ENCODE data around the gene KCNJ3.

Gene KCNJ3

DNA sequence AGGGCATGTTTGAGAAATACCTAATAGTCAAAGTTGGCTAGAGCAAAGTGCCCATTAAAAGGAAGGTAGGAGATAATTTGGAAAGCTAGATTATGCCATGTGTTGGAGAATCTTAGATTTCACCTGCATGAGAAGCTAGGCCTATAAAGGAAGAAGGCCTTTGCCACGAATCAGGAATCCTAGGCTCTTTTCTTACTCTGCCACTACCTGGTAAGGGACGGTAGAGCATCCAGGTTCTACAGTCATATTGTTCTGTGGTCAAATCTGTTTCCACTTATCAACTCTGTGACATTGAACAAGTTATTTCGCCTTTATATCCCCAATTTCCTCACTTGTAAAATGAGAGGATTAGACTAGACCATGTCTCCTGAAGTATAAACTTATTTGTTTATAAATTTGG is 3.6 kb upstream of the KCNJ3 start (continued):
- TF ChIP-seq FEZF1 (tag by site-specific recombination; IDR thresholded peaks at IDR 0.05) (no peak), ZNF433 (tag by site-specific recombination; IDR thresholded peaks at IDR 0.05; ENCODE audit: low read depth) (no peak), ZNF148 (tag by site-specific recombination; IDR thresholded peaks at IDR 0.05; ENCODE audit: borderline replicate concordance) (no peak), ZNF214 (tag by site-specific recombination; IDR thresholded peaks at IDR 0.05; ENCODE audit: borderline replicate concordance) (no peak), ZNF112 (tag by site-specific recombination; IDR thresholded peaks at IDR 0.05) (no peak), ZNF280D (tag by site-specific recombination; IDR thresholded peaks at IDR 0.05) (no peak), PRDM10 (tag by site-specific recombination; IDR thresholded peaks at IDR 0.05) (no peak), ZNF311 (tag by site-specific recombination; IDR thresholded peaks at IDR 0.05; ENCODE audit: borderline replicate concordance) (no peak)
- TF ChIP-seq, protein P1, sequence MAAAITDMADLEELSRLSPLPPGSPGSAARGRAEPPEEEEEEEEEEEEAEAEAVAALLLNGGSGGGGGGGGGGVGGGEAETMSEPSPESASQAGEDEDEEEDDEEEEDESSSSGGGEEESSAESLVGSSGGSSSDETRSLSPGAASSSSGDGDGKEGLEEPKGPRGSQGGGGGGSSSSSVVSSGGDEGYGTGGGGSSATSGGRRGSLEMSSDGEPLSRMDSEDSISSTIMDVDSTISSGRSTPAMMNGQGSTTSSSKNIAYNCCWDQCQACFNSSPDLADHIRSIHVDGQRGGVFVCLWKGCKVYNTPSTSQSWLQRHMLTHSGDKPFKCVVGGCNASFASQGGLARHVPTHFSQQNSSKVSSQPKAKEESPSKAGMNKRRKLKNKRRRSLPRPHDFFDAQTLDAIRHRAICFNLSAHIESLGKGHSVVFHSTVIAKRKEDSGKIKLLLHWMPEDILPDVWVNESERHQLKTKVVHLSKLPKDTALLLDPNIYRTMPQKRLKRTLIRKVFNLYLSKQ (tag by site-specific recombination; IDR thresholded peaks at IDR 0.05; ENCODE audit: borderline replicate concordance) = no peak

DNA sequence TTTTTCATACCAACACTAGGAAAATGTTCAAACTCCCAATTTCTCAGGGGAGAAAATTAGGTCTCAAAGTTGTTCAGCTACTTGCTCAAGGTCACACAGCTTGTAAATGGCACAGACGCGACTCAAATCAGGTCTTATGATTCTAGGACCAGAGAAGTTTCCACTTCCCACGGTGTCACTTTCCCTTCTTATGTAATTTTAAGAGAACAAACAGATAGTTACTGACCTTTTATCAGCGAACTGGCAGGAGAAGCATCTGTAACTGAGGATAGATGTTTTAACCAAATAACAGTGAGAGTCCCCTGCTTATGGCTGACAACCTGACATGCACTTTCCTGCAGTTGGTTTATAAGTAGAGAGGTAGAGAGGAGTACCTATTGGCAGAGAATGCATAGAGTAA is 2.1 kb upstream of the KCNJ3 start:
- H3K27ac ChIP-seq (ENCODE audit: extremely low read depth, low read depth, low read length) = no peak overlapping the region
- TF ChIP-seq ZNF394 (tag by site-specific recombination; IDR thresholded peaks at IDR 0.05; ENCODE audit: borderline replicate concordance) (no peak), ZNF629 (tag by site-specific recombination; IDR thresholded peaks at IDR 0.05) (no peak), ZNF521 (tag by site-specific recombination; IDR thresholded peaks at IDR 0.05) (no peak), ZNF670 (tag by site-specific recombination; IDR thresholded peaks at IDR 0.05; ENCODE audit: low read depth) (no peak), ZNF701 (tag by site-specific recombination; IDR thresholded peaks at IDR 0.05) (no peak), KLF9 (tag by site-specific recombination; IDR thresholded peaks at IDR 0.05; ENCODE audit: low read depth) (no peak), ZNF677 (tag by site-specific recombination; IDR thresholded peaks at IDR 0.05) (no peak), ZSCAN5A (tag by site-specific recombination; IDR thresholded peaks at IDR 0.05) (no peak), ZNF184 (tag by site-specific recombination; IDR thresholded peaks at IDR 0.05) (no peak), ZNF426 (tag by site-specific recombination; IDR thresholded peaks at IDR 0.05) (no peak)
- H3K4me1 ChIP-seq (ENCODE audit: control insufficient read depth, insufficient read depth, low read length) = no peaks in the 10 kb centered on the region
- POLR2A ChIA-PET = no interaction called here
- H3K4me3 ChIP-seq (ENCODE audit: low read depth, low read length) = no peak overlapping the region
- H3K36me3 ChIP-seq (ENCODE audit: control insufficient read depth in 2 of 2, insufficient read depth in 1 of 2, low read length in 2 of 2) = no peaks in the 10 kb centered on the region
- H3K9me3 ChIP-seq (ENCODE audit: control insufficient read depth, insufficient read depth, low read depth, low read length) = no peaks in the 10 kb centered on the region
- CTCF ChIA-PET = interaction anchor here (2.2 kb wide), 1 partner anchor 73 kb away, joined by 7 read pairs; no protein-coding TSS in a partner anchor

Measured in HEK293 (cell line).